GM18505 (cell line): ENCODE measurements around the gene NCBP3.
"Not testable (repeated sequence)": the region's sequence is repeated elsewhere in the genome, so short reads cannot be mapped to it uniquely, and the experiment has no call there.

Experiments
- ATAC-seq: cut with Tn5 transposase; IDR thresholded peaks from one replicate; pipeline ENCODE4 v1.9.1; 2021; ENCODE audit not compliant: unreplicated experiment
- POLR2A ChIP-seq: IDR thresholded peaks from 4 replicates; pipeline ENCODE4 v1.6.1; 2011; ENCODE audit warnings: borderline replicate concordance; ENCODE audit not compliant: insufficient read depth, insufficient read length; ENCODE audit errors: extremely low read depth

NCBP3 gene

DNA sequence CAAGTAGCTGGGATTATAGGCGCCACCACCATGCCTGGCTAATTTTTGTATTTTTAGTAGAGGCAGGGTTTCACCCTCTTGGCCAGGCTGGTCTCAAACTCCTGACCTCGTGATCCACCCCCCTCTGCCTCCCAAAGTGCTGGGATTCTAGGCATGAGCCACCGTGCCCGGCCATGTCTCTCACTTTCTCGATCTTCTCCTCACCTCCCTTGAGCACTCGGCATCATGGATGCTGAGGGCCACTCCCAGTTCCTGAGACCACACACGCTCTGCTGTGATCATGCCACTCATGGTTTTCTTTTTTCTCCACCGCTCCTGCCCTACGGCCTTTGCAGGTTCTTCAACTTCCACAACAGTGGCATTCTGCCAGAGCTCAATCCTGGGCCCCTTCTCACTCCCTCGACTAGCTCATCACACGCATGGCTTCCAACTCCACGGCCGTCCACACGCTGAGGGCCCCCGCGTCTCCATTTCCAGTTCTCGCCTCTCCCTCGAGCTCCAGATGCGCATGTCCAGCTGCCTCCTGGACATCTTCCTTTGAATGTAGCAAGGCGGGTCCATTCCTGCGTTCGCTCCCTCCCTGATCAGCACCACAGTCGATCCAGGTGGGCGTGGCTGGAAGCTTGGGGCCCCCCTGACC lies 5.5 kb upstream of the NCBP3 start:
- no peak for TF ChIP-seq POLR2A
- ATAC-seq, result no peak

DNA sequence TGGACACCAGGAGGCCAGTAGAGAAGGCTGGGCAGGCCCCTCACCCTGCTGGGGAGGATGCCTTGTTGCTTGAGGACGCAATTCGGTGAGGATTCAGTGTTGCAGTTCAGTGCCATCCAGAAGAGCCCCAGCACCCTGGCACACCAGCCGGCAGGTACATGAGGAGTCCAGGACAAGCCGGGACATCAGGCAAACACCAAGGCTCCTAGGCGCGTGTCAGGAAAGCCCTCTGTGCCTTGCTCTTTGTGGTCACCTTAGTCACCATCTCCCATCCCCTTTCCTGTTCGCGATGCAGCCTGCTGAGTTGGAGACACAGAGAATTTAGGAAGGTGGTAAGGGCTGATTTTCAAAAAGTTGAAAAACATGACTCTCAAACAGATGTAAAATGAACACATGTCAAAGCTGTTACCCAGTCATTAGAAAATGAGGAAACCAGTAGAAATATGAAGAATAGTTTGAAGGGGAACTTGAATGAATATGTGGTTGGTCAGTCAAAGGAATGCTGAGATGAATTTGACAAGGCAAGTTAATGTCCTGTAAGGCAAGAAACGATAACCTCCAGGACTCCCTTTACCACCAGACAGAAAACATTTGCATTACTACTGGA lies 2.3 kb upstream of the NCBP3 start:
- ATAC-seq, result no peak
- TF ChIP-seq POLR2A, result no peak

DNA sequence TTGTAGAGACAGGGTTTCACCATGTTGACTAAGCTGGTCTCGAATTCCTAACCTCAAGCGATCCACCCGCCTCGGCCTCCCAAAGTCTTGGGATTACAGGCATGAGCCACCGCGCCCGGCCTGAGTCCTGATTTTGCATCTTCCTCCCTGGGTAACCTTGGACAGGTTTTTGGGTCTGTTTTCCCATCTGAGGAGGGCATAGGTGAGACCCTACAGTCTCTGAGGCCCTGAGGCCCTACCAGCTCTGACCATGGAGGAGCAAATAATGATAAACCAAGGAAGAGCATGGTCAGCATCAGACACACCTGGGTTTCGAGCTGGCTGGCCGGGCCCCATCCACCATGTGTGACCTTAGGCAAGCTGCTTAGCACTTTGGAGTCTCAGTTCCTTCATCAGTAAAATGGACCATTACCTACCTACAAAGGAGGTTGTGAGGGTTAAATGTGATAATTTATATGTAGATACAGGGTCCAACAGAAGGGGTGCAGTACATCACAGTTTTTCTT lies 1.2 kb upstream of the NCBP3 start:
- no peak for ATAC-seq
- TF ChIP-seq POLR2A, result no peak

DNA sequence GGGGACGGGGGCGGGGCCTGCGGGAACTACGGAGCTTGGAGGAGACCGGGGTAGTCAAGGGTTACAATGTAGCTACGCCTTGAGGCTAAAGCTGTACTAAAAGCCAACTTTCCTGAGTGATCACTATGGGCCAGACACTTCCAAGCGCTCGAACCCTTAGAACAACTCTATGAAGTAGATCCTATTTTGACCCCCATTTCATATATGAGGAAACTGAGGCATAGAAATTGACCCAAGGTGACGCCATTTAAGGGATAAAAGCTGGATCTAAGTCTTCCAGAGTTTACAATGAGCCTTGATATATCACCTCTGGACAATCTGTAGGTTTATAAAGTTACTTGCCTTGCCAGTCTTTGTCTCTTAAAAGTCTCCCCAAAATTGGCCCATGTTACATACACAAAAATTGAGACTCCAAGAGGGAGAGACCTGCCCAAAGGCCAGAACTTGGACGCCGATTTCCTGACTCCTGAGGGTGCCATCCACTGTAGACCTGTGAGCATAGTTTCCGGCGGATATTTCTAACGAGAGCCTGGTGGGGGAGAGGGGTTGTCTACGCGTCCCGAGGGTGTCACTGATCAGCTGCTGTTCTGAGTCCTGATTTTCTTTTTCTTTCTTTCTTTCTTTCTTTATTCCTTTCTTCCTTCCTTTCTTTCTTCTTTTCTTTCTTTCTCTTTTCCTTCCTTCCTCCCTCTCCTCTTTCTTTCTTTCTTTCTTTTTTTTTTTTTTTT lies 555 bp upstream of the NCBP3 start:
- no peak for ATAC-seq
- no peak for TF ChIP-seq POLR2A

DNA sequence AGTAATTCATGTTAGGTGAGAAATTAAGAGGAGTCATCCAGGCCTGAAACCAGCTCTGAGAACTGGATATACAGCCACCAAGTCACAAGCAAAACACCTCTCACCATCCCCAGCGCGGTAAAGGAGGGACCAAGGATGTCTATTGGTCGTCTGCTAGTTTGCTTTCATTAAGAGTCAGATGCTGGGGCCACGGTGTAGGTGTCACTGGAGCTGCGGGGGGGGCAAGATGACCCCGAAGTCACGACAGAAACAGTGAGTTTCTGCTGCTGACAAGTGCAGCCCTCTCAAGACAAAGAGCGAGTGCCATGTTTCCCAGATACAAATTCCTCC lies 790 bp downstream of the NCBP3 start:
- peak; percentile 14 for ATAC-seq
- TF ChIP-seq POLR2A, result no peak

DNA sequence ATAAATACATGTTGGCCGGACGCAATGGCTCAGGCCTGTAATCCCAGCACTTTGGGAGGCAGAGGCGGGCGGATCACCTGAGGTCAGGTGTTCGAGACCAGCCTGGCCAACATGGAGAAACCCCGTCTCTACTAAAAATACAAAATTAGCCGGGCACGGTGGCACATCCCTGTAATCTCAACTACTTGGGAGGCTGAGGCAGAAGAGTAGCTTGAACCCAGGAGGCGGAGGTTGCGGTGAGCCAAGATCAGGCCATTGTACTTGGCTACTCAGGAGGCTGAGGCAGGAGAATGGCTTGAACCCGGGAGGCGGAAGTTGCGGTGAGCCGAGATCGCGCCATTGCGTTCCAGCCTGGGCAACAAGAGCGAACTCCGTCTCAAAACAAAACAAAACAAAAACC lies 1.5 kb downstream of the NCBP3 start:
- not testable (repeated sequence) for ATAC-seq

DNA sequence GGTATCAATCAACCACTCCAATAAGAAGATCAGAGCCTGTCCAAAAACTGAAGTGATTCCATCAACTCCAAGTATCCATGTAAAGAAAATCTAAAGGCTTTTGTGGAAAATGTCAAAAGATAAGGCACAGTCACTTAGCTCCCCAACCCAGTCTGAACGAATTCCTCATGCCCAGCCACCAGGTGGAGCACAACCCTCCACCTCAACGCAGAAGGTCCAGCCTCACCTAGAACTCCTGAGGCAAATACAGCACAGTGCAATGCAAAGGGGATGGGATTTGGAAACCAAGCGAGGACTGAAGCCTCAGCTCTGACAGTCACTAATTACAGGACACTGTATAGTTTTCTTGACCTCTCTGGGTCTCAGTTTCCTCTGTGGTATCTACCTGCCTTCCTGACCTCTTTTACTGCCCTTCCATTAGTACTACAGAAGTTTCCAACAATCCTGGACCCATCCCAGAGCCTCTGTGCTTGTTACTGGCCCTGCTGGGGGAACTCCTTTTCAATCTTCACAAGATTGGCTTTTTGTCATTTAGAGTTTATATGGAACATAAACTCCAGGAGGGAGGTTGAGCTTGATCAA lies 2.0 kb downstream of the NCBP3 start:
- ATAC-seq, result no peak
- TF ChIP-seq POLR2A, result no peak

DNA sequence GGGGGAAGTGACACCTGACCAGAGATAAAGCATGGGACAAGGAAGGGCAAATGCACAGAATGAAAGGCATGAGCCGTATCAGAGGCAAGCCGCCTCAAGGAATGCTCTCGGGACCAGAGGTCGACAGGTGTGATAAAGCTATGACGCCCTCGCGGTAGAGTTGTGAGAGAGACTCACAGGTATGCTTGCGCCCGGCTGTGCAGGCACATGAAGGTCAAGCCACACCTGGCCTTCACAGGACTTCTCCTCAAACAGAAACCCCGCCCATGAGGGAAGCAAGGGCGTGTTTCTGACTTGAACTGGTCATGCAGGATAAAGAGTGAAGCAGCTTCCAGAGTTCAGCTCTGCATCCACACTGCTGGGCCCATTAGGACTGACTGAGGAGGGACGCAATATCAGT lies 7.8 kb downstream of the NCBP3 start:
- no peak for TF ChIP-seq POLR2A
- no peak for ATAC-seq

DNA sequence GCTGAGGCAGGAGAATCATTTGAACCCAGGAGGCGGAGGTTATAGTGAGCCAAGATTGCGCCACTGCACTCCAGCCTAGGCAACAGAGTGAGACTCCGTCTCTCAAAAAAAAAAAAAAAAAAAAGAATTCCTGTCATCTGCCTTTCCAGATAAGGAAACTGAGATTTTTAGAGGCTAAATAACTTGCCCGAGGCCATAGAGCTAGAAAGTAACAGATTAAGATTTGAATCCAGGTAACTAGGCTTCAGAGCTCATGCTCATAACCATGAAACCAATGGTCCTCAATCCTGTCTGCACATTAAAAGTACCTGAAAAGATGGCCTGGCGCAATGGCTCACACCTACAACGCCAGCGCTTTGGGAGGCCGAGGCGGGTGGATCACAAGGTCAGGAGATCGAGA lies 9.5 kb downstream of the NCBP3 start:
- no peak for TF ChIP-seq POLR2A
- no peak for ATAC-seq

DNA sequence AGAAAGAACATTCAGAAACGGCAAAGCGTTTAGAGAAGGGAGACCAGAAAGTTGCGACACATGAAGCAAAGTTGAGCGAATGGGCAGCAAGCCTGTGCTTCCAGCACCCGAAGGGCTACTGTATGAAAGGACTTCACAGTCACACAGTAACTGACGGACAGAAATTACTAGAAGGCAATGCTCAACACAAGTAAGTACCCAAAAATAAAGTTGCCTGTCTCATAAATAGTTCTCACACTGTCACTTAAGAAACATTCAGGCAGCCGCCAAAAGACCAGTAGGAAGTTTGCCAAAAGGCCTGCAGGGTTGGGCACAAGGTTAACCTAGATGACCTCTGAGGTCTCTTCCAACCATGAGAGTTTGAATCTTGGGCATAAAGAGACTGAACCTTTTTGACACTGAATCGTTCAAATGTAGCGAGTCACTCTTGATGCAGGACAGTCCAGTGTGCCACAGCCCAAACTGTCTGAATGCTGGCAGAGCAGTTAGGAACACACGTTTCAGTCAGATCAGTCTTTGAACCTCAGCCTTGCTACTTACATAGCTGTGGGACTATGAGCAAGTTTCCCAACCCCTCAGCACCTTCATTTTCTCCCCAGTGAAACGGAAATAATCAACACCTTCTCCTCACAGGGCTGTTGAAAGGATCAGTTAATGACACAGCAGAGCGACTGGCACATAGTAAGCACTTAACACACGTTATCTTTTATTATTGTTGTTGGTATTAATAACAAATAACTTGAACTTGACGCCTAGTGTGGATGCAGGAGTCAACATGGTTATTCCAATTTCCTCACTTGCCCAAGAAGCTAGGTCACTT lies 10.4 kb downstream of the NCBP3 start:
- TF ChIP-seq POLR2A, result no peak
- no peak for ATAC-seq

DNA sequence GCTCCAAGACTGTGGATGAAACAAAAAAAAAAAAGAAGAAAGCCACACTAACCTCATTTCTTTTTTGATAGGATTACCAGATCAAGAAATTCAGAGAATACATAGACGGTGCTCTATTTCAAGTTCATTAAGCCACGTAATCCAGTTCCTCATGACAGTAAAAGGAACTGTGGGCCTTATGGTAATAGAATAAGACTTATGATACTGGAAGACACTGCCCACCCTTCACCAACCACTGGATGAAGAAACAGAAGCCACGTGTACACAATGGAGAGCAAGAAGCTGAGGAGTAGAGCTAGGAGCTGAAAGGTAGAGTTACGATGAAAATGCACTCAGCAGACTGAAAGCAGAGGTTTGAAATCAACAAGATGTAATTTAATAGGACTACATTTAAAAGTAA lies 11.2 kb downstream of the NCBP3 start:
- ATAC-seq, result no peak
- no peak for TF ChIP-seq POLR2A

DNA sequence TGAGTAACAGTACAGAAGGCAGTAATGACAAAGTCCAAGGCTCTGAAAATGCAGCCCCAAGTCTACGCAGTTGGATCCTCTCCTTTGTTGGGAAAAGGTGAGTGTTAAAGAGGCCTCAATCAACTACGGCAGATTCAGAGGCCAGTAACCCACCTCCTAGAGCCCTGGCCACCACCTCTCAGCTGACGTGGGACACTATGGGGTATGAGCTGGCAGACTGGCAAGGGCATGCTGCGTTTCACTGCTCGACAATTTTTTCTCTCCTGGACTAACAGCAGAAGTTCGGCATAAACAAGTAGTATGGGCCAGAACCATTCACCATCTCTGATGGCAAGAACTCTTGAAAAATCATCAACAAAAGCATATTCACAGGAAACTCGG lies 17.2 kb downstream of the NCBP3 start:
- TF ChIP-seq POLR2A, result no peak
- ATAC-seq, result no peak

DNA sequence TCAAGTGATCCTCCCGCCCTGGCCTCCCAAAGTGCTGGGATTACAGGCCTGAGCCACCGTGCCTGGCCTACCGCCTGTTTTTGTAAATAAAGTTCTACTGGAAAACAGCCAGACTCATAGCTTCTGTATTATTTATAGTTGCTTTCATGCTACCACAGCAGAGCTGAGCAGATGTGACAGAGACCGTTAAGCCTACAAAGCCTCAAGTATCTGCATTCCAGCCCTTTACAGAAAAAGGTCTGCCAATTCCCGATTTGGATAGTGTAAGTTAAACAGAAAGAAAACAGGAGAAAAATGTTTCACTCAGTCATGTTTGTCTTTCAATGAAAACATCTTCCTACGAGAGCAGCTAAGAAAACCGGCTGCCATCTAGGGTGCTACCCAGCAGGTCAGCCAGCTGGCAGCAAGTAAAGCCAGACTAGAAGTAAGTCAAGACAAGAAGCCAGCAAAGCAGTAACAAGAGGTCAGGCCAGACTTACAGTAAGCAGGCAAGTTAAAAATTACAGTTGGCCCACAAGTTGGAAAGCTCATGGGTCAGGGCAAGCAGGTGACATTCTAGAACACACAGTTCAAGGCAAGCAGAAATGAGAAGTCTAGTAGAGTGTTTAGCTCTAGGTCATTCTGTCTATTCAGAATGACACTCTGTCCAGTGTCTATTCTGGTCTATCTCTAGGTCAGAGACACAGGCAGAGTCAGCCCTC lies 17.7 kb downstream of the NCBP3 start:
- TF ChIP-seq POLR2A, result no peak
- ATAC-seq, result no peak
